ENCODE results near the gene IP6K2.

Gene IP6K2

DNA sequence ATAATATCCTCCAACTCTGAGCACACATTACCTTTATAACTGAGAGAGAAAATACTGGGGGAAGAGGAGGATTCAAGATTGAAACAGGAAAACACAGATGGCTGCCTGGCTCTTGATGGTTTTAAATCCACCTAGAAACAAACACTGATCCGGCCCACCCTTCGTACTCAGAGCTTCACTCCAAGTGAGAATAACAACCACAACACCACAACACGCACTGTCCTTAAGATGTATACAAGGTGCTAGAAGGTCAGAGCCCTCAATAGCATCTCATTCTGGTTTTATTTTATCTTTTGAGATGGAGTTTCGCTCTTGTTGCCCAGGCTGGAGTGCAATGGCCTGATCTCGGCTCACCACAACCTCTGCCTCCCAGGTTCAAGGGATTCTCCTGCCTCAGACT is 9.9 kb downstream of the IP6K2 start:
- no peak overlapping the region for H3K4me3 ChIP-seq (ENCODE audit: control insufficient read depth, low read depth, low read length)
- TF ChIP-seq CTCF (IDR thresholded peaks at IDR 0.05; ENCODE audit: control insufficient read depth, insufficient read depth, low read depth, low read length, missing control alignments), result no peak
- no peak for DNase-seq (ENCODE audit: low read depth)

DNA sequence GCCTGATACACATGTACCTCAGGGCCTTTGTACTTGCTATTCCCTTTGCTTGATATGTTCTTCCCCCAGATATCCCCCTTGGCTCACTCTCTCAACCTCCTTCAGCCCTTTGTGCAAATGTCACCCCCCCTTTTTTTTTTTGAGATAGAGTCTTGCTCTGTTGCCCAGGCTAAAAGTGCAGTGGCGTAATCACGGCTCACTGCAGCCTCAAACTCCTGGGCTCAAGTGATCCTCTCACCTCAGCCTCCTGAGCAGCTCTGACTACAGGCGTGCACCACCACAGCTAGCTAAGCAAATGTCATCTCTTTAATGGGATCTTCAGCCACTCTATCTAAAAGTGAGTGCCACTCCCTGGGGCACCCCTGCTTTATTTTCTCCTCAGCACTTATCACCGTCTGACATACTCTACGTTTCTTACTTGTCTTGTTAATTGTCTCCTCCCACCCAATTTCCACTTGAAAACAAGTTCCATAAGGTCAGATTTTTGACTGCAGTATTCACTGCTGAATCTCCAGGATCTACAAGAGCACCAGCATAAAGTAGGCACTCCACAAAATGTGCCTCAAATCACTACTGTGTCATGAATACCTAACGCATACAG is 14.6 kb downstream of the IP6K2 start:
- TF ChIP-seq CTCF (IDR thresholded peaks at IDR 0.05; ENCODE audit: control insufficient read depth, insufficient read depth, low read depth, low read length, missing control alignments), result no peak
- no peak overlapping the region for H3K4me3 ChIP-seq (ENCODE audit: control insufficient read depth, low read depth, low read length)
- no peak for DNase-seq (ENCODE audit: low read depth)

- no peak for TF ChIP-seq CTCF (IDR thresholded peaks at IDR 0.05; ENCODE audit: control insufficient read depth, insufficient read depth, low read depth, low read length, missing control alignments)
- no peak for DNase-seq (ENCODE audit: low read depth)
- H3K4me3 ChIP-seq (ENCODE audit: control insufficient read depth, low read depth, low read length), result no peak overlapping the region
These were observed 16.2 kb downstream of the IP6K2 start for GRCh38 chr3:48700731-48701405.

DNA sequence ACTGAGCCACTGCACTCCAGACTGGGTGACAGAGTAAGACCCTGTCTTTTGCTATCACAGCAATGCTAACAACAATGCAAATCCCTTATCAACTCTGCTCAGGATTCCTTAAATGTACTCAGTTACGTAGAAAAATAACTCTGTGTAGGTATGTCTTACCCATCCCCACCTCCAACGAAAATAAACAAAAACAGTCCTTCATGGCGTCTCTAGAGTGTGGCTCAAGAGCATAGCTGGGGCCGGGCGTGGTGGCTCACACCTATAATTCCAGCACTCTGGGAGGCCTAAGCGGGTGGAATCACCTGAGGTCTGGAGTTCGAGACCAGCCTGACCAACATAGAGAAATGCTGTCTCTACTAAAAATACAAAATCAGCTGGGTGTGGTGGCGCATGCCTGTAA is 18.1 kb downstream of the IP6K2 start:
- DNase-seq (ENCODE audit: low read depth), result no peak
- H3K4me3 ChIP-seq (ENCODE audit: control insufficient read depth, low read depth, low read length), result no peak overlapping the region
- no peak for TF ChIP-seq CTCF (IDR thresholded peaks at IDR 0.05; ENCODE audit: control insufficient read depth, insufficient read depth, low read depth, low read length, missing control alignments)

GRCh38 chr3:48697952-48698351 is 19.1 kb downstream of the IP6K2 start:
- no peak overlapping the region for H3K4me3 ChIP-seq (ENCODE audit: control insufficient read depth, low read depth, low read length)
- no peak for DNase-seq (ENCODE audit: low read depth)
- peak; percentile 6 for TF ChIP-seq CTCF (IDR thresholded peaks at IDR 0.05; ENCODE audit: control insufficient read depth, insufficient read depth, low read depth, low read length, missing control alignments)

DNA sequence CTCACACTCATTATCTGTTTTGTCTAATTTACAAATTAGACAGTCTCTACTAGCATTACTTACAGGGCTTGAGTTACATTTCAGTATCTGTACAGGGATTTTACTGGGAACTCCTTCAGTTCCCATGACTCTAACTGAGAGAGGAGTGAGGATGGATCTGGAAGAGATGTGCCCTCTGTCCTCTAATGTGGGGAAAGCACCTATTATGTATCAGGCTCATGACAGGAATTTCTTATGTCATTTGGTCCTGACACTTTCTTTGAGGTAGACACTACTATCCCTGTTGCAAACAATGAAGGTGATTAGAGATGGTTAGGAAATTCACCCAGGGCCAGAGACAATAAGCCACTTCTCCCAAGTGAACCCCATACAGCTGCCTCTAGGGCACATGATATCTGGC is 20.4 kb downstream of the IP6K2 start:
- H3K4me3 ChIP-seq (ENCODE audit: control insufficient read depth, low read depth, low read length), result no peak overlapping the region
- no peak for TF ChIP-seq CTCF (IDR thresholded peaks at IDR 0.05; ENCODE audit: control insufficient read depth, insufficient read depth, low read depth, low read length, missing control alignments)
- DNase-seq (ENCODE audit: low read depth), result no peak
